HUES6 (cell line): ENCODE measurements around the gene DDB1.
A peak's percentile ranks its signal among the peaks of the same experiment; 100 is the strongest.

Experiments
- H3K27ac ChIP-seq: 2 replicates; pipeline ENCODE4 v1.7.0; 2013; ENCODE audit warnings: low read depth, mild to moderate bottlenecking, low read length, inconsistent platforms
- H3K27me3 ChIP-seq: 2 replicates; pipeline ENCODE4 v1.6.1; 2013; ENCODE audit warnings: low read length; ENCODE audit not compliant: control insufficient read depth, insufficient read depth
- H3K36me3 ChIP-seq: 2 replicates; pipeline ENCODE4 v1.6.1; 2013; ENCODE audit warnings: low read length; ENCODE audit not compliant: control insufficient read depth, insufficient read depth
- H3K4me1 ChIP-seq: 2 replicates; pipeline ENCODE4 v1.6.1; 2013; ENCODE audit warnings: low read length; ENCODE audit not compliant: control insufficient read depth, insufficient read depth
- H3K4me3 ChIP-seq: 2 replicates; pipeline ENCODE4 v1.5.1; 2013; ENCODE audit warnings: low read depth, low read length
- H3K9ac ChIP-seq: one replicate; pipeline ENCODE4 v1.6.1; 2013; ENCODE audit warnings: mild to moderate bottlenecking, low read length
- H3K9me3 ChIP-seq: 2 replicates; pipeline ENCODE4 v1.6.1; 2013; ENCODE audit warnings: low read depth, low read length; ENCODE audit not compliant: control insufficient read depth, insufficient read depth

Gene DDB1

DNA sequence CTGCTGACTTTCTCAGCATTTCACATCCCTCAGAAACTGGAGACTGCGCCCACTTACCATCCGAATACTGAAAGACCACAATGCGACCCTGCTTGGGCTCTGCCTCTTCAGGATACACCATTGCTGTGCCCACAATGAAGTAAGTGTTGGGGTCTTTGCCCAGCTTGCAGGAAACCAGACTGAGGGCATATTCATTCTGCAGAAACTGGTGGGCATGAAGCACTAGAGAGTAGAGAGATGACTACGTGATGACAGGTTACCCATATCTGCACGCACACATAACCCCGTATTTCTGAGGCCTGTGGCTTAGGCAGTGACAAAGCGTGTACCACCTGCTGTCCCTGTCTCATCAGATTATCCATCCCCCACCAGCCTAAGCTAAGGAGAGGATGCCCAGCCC, 23.2 kb downstream of the DDB1 start:
- Histone ChIP-seq H3K4me3 (no peak overlapping the region), H3K4me1 (no peaks in the 10 kb centered on the region), H3K9ac (no peak overlapping the region), H3K27me3 (no peaks in the 10 kb centered on the region), H3K27ac (no peak overlapping the region), H3K36me3 (peaks cover 99% of the 10 kb centered on the region), H3K9me3 (no peaks in the 10 kb centered on the region)

DNA sequence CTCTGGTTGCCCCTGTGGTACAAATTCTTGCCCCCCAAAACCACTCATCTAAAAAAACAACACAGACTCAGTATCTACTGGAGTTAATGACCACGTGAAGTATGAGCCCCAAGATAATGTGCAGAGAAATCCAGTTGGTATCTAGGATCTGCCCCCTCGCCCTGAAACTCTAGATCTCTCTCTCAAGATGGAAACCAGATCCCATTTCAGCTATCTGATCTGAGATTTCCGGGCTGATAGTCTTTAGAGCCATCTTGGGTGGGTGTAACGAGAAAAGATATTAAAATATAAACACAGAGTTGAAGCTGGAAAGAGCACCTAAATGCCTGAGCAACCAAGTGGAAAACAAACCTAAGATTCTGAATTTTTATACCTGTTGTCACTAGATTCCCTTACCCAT, 23.8 kb downstream of the DDB1 start:
- H3K9me3 ChIP-seq: no peaks in the 10 kb centered on the region
- H3K27me3 ChIP-seq: no peaks in the 10 kb centered on the region
- H3K9ac ChIP-seq: no peak overlapping the region
- H3K27ac ChIP-seq: no peak overlapping the region
- H3K36me3 ChIP-seq: peaks cover 98% of the 10 kb centered on the region
- no peaks in the 10 kb centered on the region for H3K4me1 ChIP-seq
- no peak overlapping the region for H3K4me3 ChIP-seq

DNA sequence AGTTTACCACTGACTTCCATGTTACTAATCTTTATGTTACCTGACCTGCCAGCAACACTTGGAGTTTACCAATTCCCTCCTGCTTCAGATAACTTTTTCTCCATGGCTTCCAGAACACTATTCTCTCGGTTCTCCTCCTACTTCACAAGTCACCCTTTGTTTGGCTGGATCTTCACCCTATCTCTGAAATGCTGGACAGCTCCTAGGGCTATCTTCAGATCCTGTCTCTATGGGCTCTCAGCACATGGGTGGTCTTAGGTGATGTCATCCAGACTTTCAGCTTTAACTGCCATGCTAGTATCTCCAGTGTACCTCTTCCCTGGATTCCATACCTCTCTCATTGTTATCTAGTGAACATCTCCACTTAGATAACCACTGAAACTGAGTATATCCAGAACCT, 25.6 kb downstream of the DDB1 start:
- no peak overlapping the region for H3K27ac ChIP-seq
- H3K4me1 ChIP-seq: no peaks in the 10 kb centered on the region
- H3K9ac ChIP-seq: no peak overlapping the region
- H3K9me3 ChIP-seq: no peaks in the 10 kb centered on the region
- H3K36me3 ChIP-seq: peaks cover 98% of the 10 kb centered on the region
- H3K27me3 ChIP-seq: no peaks in the 10 kb centered on the region
- no peak overlapping the region for H3K4me3 ChIP-seq

DNA sequence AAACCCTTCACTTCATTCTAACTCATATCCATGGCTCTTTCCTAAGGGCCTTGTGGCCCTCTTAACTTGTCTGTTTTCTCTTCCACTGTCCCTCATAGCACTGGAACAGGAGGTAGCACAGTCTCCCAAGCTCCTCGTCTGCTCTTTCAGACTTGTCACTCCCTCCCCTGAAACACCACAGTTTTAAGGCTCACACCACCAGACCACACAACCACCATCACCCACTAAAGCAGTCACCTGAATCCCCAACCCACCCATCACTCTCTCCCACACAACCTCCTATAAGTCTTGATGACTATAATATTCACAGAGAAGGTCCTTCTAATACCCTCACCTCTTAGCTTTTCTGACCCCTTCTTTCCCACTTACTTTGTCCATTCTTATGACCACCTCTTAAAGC, 26.7 kb downstream of the DDB1 start:
- Histone ChIP-seq H3K4me1 (no peaks in the 10 kb centered on the region), H3K9me3 (no peaks in the 10 kb centered on the region), H3K27me3 (no peaks in the 10 kb centered on the region), H3K27ac (no peak overlapping the region), H3K36me3 (peaks cover 98% of the 10 kb centered on the region), H3K9ac (no peak overlapping the region), H3K4me3 (no peak overlapping the region)

DNA sequence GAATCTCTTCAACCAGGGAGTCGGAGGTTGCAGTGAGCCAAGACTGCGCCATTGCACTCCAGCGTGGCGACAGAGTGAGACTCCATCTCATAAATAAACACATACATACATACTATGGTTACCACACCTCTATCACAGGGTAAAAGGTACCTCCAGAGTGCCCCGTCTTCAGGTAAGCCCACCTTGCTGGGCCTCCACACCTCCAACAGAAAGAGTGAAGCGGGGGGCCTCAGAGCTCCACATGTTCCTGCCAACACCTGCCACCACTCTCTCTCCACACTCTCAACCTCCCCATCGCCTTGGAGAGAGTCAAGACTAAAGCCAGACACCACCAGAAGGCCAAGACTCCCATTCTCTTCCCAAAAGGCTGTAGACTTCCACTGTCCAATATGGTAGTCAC, 27.5 kb downstream of the DDB1 start:
- H3K27me3 ChIP-seq: no peaks in the 10 kb centered on the region
- no peak overlapping the region for H3K4me3 ChIP-seq
- H3K4me1 ChIP-seq: no peaks in the 10 kb centered on the region
- no peak overlapping the region for H3K9ac ChIP-seq
- no peaks in the 10 kb centered on the region for H3K9me3 ChIP-seq
- H3K27ac ChIP-seq: no peak overlapping the region
- H3K36me3 ChIP-seq: peaks cover 98% of the 10 kb centered on the region

DNA sequence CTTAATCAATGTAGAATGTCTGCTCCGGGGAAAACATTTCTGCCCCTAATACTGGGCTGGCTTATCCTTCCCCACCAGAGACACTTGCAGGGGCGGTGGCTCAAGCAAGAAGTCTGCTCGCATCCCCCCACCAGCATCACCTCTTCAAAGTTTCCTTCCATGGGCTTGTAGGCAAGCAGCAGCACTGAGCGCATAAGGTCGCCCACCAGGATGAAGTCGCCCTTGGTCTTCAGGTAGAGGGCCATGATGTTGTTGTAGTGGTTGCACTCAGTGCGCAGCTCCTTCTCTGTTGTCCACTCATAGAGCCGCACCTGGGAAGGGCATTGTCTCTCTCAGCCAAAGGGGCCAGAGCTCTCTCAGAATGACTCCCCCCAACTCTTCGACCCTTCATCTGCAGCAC, 29.2 kb downstream of the DDB1 start:
- H3K9me3 ChIP-seq: no peaks in the 10 kb centered on the region
- no peak overlapping the region for H3K4me3 ChIP-seq
- H3K27me3 ChIP-seq: no peaks in the 10 kb centered on the region
- peaks cover 98% of the 10 kb centered on the region for H3K36me3 ChIP-seq
- H3K9ac ChIP-seq: no peak overlapping the region
- no peak overlapping the region for H3K27ac ChIP-seq
- 0 out of 2 replicates have a peak, but pooled peaks cover under 1% of the 10 kb centered on the region for H3K4me1 ChIP-seq

DNA sequence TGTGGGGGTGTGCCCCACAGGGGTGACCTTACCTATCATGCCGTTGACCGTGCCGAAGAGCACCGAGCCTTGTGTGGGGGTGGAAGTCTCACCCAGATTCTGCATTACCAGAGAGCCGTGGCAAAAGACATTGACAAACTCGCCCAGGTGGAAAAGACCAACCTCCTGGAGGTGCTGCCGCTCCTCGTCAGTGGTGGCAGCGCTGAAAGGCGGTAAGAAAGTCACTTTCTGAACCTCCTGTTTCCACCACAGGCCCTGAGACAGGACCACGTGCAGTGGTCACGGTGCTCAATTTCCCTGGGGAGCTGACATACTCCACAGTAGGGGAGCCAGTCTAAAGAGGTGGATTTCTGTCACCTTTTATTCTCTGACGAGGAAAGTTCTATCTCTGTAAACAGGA, 30.4 kb downstream of the DDB1 start:
- Histone ChIP-seq H3K27ac (no peak overlapping the region), H3K9ac (no peak overlapping the region), H3K27me3 (no peaks in the 10 kb centered on the region), H3K36me3 (peaks cover 97% of the 10 kb centered on the region), H3K4me1 (peaks cover 10% of the 10 kb centered on the region; the same call in 1 of the 2 replicates), H3K4me3 (no peak overlapping the region), H3K9me3 (no peaks in the 10 kb centered on the region)

DNA sequence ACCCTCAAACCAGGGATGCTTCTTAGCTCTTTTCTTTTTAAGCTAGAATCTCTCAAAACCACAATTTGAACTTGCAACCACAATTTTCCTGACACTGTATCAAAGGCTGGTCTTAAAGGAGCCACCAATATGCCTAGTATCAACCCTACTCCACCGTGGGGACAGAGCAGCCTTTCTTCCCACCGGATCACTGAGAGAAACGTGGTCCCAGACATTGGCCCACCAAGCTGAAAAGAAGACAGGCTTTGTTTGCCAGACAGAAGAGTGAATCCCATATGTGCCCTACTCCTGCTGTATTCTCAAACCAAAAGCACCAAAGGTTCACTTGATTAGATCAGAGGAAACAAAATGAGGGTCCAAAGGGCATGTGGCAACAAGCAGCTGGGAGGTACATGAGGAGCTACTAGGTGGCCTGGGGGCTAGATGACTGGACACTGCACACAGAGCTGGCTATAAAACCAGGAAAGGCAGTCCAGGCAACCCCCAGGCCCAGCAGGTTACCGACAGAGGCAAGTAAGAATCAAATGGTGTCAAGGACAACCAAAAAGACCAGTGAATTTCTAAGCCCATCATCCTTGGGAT, 34.2 kb downstream of the DDB1 start:
- Histone ChIP-seq H3K27me3 (peaks cover 7% of the 10 kb centered on the region), H3K4me1 (peaks cover 19% of the 10 kb centered on the region; the same call in 1 of the 2 replicates), H3K27ac (no peak overlapping the region), H3K9ac (no peak overlapping the region), H3K36me3 (peaks cover 67% of the 10 kb centered on the region), H3K4me3 (no peak overlapping the region), H3K9me3 (no peaks in the 10 kb centered on the region)

DNA sequence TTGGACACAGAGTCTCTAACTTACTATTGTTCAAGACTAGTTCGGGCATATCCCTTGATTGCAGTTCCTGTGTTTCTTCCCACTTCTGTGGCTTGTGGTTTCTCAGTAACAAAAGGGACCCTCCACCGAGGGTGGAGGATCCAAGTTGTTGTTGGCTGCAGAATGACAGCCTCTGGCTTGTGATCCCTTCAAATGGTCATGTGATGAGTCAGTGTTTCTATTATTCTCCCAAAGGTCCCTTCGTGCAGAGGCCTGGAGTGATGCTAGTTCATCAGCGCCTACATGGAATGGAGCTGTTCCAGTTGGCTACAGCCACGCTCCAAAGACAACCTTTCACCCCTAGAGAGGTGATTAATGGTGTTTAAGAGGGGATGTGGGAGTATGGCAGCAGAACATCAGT, 35.2 kb downstream of the DDB1 start:
- Histone ChIP-seq H3K9me3 (no peaks in the 10 kb centered on the region), H3K9ac (no peak overlapping the region), H3K36me3 (peaks cover 57% of the 10 kb centered on the region), H3K27ac (no peak overlapping the region), H3K27me3 (peaks cover 13% of the 10 kb centered on the region), H3K4me1 (peaks cover 24% of the 10 kb centered on the region; the same call in 1 of the 2 replicates), H3K4me3 (no peak overlapping the region)

DNA sequence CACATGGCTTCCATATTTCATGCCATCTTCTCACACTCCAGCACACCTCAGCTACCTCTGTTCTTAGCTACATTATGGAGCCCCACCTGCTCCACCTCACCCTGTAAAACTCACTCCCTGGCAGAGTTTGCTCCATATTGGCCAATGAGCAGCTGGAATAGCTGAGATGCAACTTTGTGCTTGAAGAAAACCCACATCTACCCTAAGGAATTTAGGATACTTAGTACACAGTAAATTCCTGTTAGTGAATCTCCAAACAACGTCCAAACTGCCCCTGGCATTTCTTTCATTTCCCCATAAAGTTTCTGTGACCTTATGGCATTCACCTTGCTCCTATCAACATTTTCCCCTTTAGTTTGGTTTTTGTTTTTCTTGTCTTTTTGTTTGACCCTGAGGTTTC, 35.6 kb downstream of the DDB1 start:
- Histone ChIP-seq H3K9ac (no peak overlapping the region), H3K4me3 (no peak overlapping the region), H3K27ac (no peak overlapping the region), H3K9me3 (no peaks in the 10 kb centered on the region), H3K4me1 (peaks cover 24% of the 10 kb centered on the region; the same call in 1 of the 2 replicates), H3K27me3 (peaks cover 13% of the 10 kb centered on the region), H3K36me3 (peaks cover 53% of the 10 kb centered on the region)

DNA sequence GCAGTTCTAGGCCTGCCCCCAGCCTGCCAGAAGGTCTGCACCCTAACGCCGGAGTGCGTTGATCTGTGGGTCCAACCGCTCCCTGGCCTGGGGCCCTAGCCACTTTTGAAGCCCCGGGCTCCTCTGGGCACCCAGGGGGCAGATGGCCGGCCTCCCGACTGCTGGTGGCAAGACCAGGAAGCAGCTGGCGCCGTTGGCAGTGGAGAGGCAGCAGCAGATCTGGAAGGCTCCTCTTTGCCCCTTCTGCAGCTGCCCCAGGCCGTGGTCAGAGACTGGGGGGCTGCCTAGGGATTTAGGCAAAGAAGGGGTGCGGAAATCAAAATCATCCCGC, 37.3 kb downstream of the DDB1 start:
- Histone ChIP-seq H3K36me3 (peaks cover 35% of the 10 kb centered on the region), H3K9ac (peak overlapping the region; percentile 66), H3K4me3 (peak overlapping the region; percentile 81), H3K27me3 (peaks cover 13% of the 10 kb centered on the region), H3K27ac (0 out of 2 replicates have a peak overlapping the region, but pooled peaks have one; percentile 21), H3K4me1 (peaks cover 24% of the 10 kb centered on the region; the same call in 1 of the 2 replicates), H3K9me3 (no peaks in the 10 kb centered on the region)
